ENCODE measurements around the gene PNKD.

Gene PNKD

GRCh38 chr2:218347172-218347571, 76.9 kb downstream of the PNKD start:
- no peak overlapping the region for H3K4me3 ChIP-seq (ENCODE audit: low read length in 2 of 2)
- H3K4ac ChIP-seq (ENCODE audit: low read length) = no peak overlapping the region
- no peaks in the 10 kb centered on the region for H3K79me1 ChIP-seq (ENCODE audit: low read depth, low read length)
- H2BK120ac ChIP-seq (ENCODE audit: low read depth, low read length) = no peak overlapping the region
- H3K27me3 ChIP-seq (ENCODE audit: control insufficient read depth in 3 of 3, insufficient read depth in 3 of 3, low read depth in 1 of 3, low read length in 3 of 3) = peaks cover 0 to 18% (median 0%) of the 10 kb centered on the region in 3 experiments
- no peaks in the 10 kb centered on the region for H3K9me3 ChIP-seq (replicated peaks in 1 of 2; ENCODE audit: control insufficient read depth in 2 of 2, insufficient read depth in 1 of 2, low read depth in 1 of 2, low read length in 2 of 2)
- H3K18ac ChIP-seq (ENCODE audit: low read length) = no peak overlapping the region
- H3K23ac ChIP-seq (ENCODE audit: low read depth, low read length, poor library complexity) = no peak overlapping the region
- WGBS, 2 donors (ENCODE audit: extremely low coverage in 2 of 2, insufficient read length in 2 of 2, insufficient replicate concordance in 1 of 2) = no CpG with 5 or more reads among the region's 5 CpGs
- no peak overlapping the region for H3K27ac ChIP-seq (replicated peaks; ENCODE audit: low read length)
- no peak overlapping the region for H3K14ac ChIP-seq (ENCODE audit: low read length)
- H4K8ac ChIP-seq (ENCODE audit: low read depth, low read length) = no peak overlapping the region
- no peak for DNase-seq (ENCODE audit: low spot score)
- peaks cover 2 to 4% of the 10 kb centered on the region in 2 donors for H3K4me1 ChIP-seq (ENCODE audit: control insufficient read depth in 2 of 2, insufficient read depth in 1 of 2, low read depth in 1 of 2, low read length in 2 of 2)
- no peak overlapping the region for H2BK5ac ChIP-seq (ENCODE audit: low read length)
- peaks cover 0 to 2% of the 10 kb centered on the region in 2 donors for H3K36me3 ChIP-seq (replicated peaks in 1 of 2; ENCODE audit: control insufficient read depth in 2 of 2, insufficient read depth in 2 of 2, low read length in 2 of 2)
- H2BK12ac ChIP-seq (ENCODE audit: low read length) = no peak overlapping the region
- no peak overlapping the region for H3K9ac ChIP-seq (ENCODE audit: low read depth, low read length, poor library complexity)
- no peak overlapping the region for H2BK15ac ChIP-seq (ENCODE audit: low read length)
- H4K91ac ChIP-seq (ENCODE audit: low read depth, low read length, poor library complexity) = no peak overlapping the region
- H2AK5ac ChIP-seq (ENCODE audit: low read depth, low read length) = no peak overlapping the region
- H2AFZ ChIP-seq (ENCODE audit: low read length) = no peak overlapping the region
- H3K4me2 ChIP-seq (ENCODE audit: insufficient read depth, low read length, poor library complexity, severe bottlenecking) = no peak overlapping the region

- Histone ChIP-seq H3K4me1 (ENCODE audit: control insufficient read depth in 2 of 2, insufficient read depth in 1 of 2, low read depth in 1 of 2, low read length in 2 of 2) (peaks cover 0 to 10% of the 10 kb centered on the region in 2 donors), H3K18ac (ENCODE audit: low read length) (no peak overlapping the region), H3K79me1 (ENCODE audit: low read depth, low read length) (no peaks in the 10 kb centered on the region), H2AFZ (ENCODE audit: low read length) (no peak overlapping the region), H2AK5ac (ENCODE audit: low read depth, low read length) (no peak overlapping the region), H4K91ac (ENCODE audit: low read depth, low read length, poor library complexity) (no peak overlapping the region), H3K9me3 (replicated peaks in 1 of 2; ENCODE audit: control insufficient read depth in 2 of 2, insufficient read depth in 1 of 2, low read depth in 1 of 2, low read length in 2 of 2) (no peaks in the 10 kb centered on the region), H3K27ac (replicated peaks; ENCODE audit: low read length) (no peak overlapping the region), H2BK120ac (ENCODE audit: low read depth, low read length) (no peak overlapping the region), H2BK5ac (ENCODE audit: low read length) (no peak overlapping the region), H3K9ac (ENCODE audit: low read depth, low read length, poor library complexity) (no peak overlapping the region), H2BK15ac (ENCODE audit: low read length) (no peak overlapping the region), H3K27me3 (ENCODE audit: control insufficient read depth in 3 of 3, insufficient read depth in 3 of 3, low read depth in 1 of 3, low read length in 3 of 3) (no peaks in the 10 kb centered on the region), H4K8ac (ENCODE audit: low read depth, low read length) (no peak overlapping the region), H3K36me3 (replicated peaks in 1 of 2; ENCODE audit: control insufficient read depth in 2 of 2, insufficient read depth in 2 of 2, low read length in 2 of 2) (no peaks in the 10 kb centered on the region), H2BK12ac (ENCODE audit: low read length) (no peak overlapping the region), H3K4me3 (ENCODE audit: low read length in 2 of 2) (no peak overlapping the region), H3K23ac (ENCODE audit: low read depth, low read length, poor library complexity) (no peak overlapping the region), H3K14ac (ENCODE audit: low read length) (no peak overlapping the region), H3K4ac (ENCODE audit: low read length) (no peak overlapping the region), H3K4me2 (ENCODE audit: insufficient read depth, low read length, poor library complexity, severe bottlenecking) (no peak overlapping the region)
- no CpG with 5 or more reads among the region's 14 CpGs for WGBS, 2 donors (ENCODE audit: extremely low coverage in 2 of 2, insufficient read length in 2 of 2, insufficient replicate concordance in 1 of 2)
- no peak for DNase-seq (ENCODE audit: low spot score)
These were observed 83.7 kb downstream of the PNKD start for GRCh38 chr2:218354045-218354444.

- no CpG with 5 or more reads among the region's 20 CpGs for WGBS, 2 donors (ENCODE audit: extremely low coverage in 2 of 2, insufficient read length in 2 of 2, insufficient replicate concordance in 1 of 2)
- H3K27ac ChIP-seq (replicated peaks; ENCODE audit: low read length) = no peak overlapping the region
- no peak overlapping the region for H2BK12ac ChIP-seq (ENCODE audit: low read length)
These were observed 84.6 kb downstream of the PNKD start for GRCh38 chr2:218354850-218355443.

GRCh38 chr2:218357236-218358177, 87.2 kb downstream of the PNKD start:
- H2AK5ac ChIP-seq (ENCODE audit: low read depth, low read length) = peak overlapping the region; percentile 20
- H3K23ac ChIP-seq (ENCODE audit: low read depth, low read length, poor library complexity) = no peak overlapping the region
- H3K4ac ChIP-seq (ENCODE audit: low read length) = no peak overlapping the region
- H2BK12ac ChIP-seq (ENCODE audit: low read length) = no peak overlapping the region
- no peak overlapping the region for H4K8ac ChIP-seq (ENCODE audit: low read depth, low read length)
- peak overlapping the region in 1 of 2 donors; percentile 42 for H3K4me3 ChIP-seq (ENCODE audit: low read length in 2 of 2)
- peak overlapping the region; percentile 66 for H3K27ac ChIP-seq (replicated peaks; ENCODE audit: low read length)
- H3K9me3 ChIP-seq (replicated peaks in 1 of 2; ENCODE audit: control insufficient read depth in 2 of 2, insufficient read depth in 1 of 2, low read depth in 1 of 2, low read length in 2 of 2) = no peaks in the 10 kb centered on the region
- peak overlapping the region; percentile 87 for H2AFZ ChIP-seq (ENCODE audit: low read length)
- H3K4me1 ChIP-seq (ENCODE audit: control insufficient read depth in 2 of 2, insufficient read depth in 1 of 2, low read depth in 1 of 2, low read length in 2 of 2) = peaks cover 0 to 10% of the 10 kb centered on the region in 2 donors
- H3K14ac ChIP-seq (ENCODE audit: low read length) = no peak overlapping the region
- H3K36me3 ChIP-seq (replicated peaks in 1 of 2; ENCODE audit: control insufficient read depth in 2 of 2, insufficient read depth in 2 of 2, low read length in 2 of 2) = no peaks in the 10 kb centered on the region
- H3K79me1 ChIP-seq (ENCODE audit: low read depth, low read length) = no peaks in the 10 kb centered on the region
- peak overlapping the region; percentile 67 for H3K4me2 ChIP-seq (ENCODE audit: insufficient read depth, low read length, poor library complexity, severe bottlenecking)
- no CpG with 5 or more reads among the region's 17 CpGs for WGBS, 2 donors (ENCODE audit: extremely low coverage in 2 of 2, insufficient read length in 2 of 2, insufficient replicate concordance in 1 of 2)
- no peak overlapping the region for H2BK15ac ChIP-seq (ENCODE audit: low read length)
- H2BK5ac ChIP-seq (ENCODE audit: low read length) = peak overlapping the region; percentile 21
- H3K27me3 ChIP-seq (ENCODE audit: control insufficient read depth in 3 of 3, insufficient read depth in 3 of 3, low read depth in 1 of 3, low read length in 3 of 3) = no peaks in the 10 kb centered on the region
- H3K18ac ChIP-seq (ENCODE audit: low read length) = peak overlapping the region; percentile 83
- no peak overlapping the region for H4K91ac ChIP-seq (ENCODE audit: low read depth, low read length, poor library complexity)
- peak overlapping the region; percentile 70 for H3K9ac ChIP-seq (ENCODE audit: low read depth, low read length, poor library complexity)
- H2BK120ac ChIP-seq (ENCODE audit: low read depth, low read length) = no peak overlapping the region
- no peak for DNase-seq (ENCODE audit: low spot score)

More at GRCh38 chr2:218354850-218355443, 84.6 kb downstream of the PNKD start:
- Histone ChIP-seq H2AFZ (ENCODE audit: low read length) (no peak overlapping the region), H3K4me3 (ENCODE audit: low read length in 2 of 2) (no peak overlapping the region), H3K14ac (ENCODE audit: low read length) (no peak overlapping the region), H3K18ac (ENCODE audit: low read length) (no peak overlapping the region), H3K4me2 (ENCODE audit: insufficient read depth, low read length, poor library complexity, severe bottlenecking) (no peak overlapping the region), H3K4ac (ENCODE audit: low read length) (no peak overlapping the region), H2BK120ac (ENCODE audit: low read depth, low read length) (no peak overlapping the region), H3K36me3 (replicated peaks in 1 of 2; ENCODE audit: control insufficient read depth in 2 of 2, insufficient read depth in 2 of 2, low read length in 2 of 2) (no peaks in the 10 kb centered on the region), H3K9ac (ENCODE audit: low read depth, low read length, poor library complexity) (no peak overlapping the region), H4K91ac (ENCODE audit: low read depth, low read length, poor library complexity) (no peak overlapping the region), H2AK5ac (ENCODE audit: low read depth, low read length) (no peak overlapping the region), H3K27me3 (ENCODE audit: control insufficient read depth in 3 of 3, insufficient read depth in 3 of 3, low read depth in 1 of 3, low read length in 3 of 3) (no peaks in the 10 kb centered on the region), H3K4me1 (ENCODE audit: control insufficient read depth in 2 of 2, insufficient read depth in 1 of 2, low read depth in 1 of 2, low read length in 2 of 2) (peaks cover 0 to 10% of the 10 kb centered on the region in 2 donors), H3K79me1 (ENCODE audit: low read depth, low read length) (no peaks in the 10 kb centered on the region), H3K23ac (ENCODE audit: low read depth, low read length, poor library complexity) (no peak overlapping the region), H2BK15ac (ENCODE audit: low read length) (no peak overlapping the region), H2BK5ac (ENCODE audit: low read length) (no peak overlapping the region), H4K8ac (ENCODE audit: low read depth, low read length) (no peak overlapping the region), H3K9me3 (replicated peaks in 1 of 2; ENCODE audit: control insufficient read depth in 2 of 2, insufficient read depth in 1 of 2, low read depth in 1 of 2, low read length in 2 of 2) (no peaks in the 10 kb centered on the region)
- no peak for DNase-seq (ENCODE audit: low spot score)

Measured in neuronal stem cell (in vitro differentiated cells).